K562 (cell line): ENCODE measurements around the gene PTPRF. TPM values are rescaled to one million over a fixed set of nuclear protein-coding genes. Genes with fewer than 3 reads are reported as not detected.

Experiments
- CREB1 ChIP-seq, 2 experiments: sonication (generic) in 1 of 2; formaldehyde crosslinking in 1 of 2; IDR thresholded peaks; 2 replicates each; pipeline versions ENCODE4 v1.6.1 to v1.8.0; 2012 to 2022; ENCODE audit warnings: inconsistent platforms in 1 of 2, mild to moderate bottlenecking in 1 of 2, missing genetic modification reagents in 1 of 2, moderate library complexity in 1 of 2
- DLX4 ChIP-seq: fragments of 250-450 bp; sonication (Bioruptor Pico); IDR thresholded peaks from 2 replicates; pipeline ENCODE4 v1.6.1; 2021; ENCODE audit warnings: mild to moderate bottlenecking
- ETV6 ChIP-seq, 3 experiments: fragments of 150-350 bp in 1 of 3; sonication (generic) in 1 of 3; formaldehyde crosslinking in 1 of 3; IDR thresholded peaks; 2 replicates each; pipeline versions ENCODE4 v1.6.1 to v1.8.0; 2014 to 2022; ENCODE audit warnings: borderline replicate concordance in 2 of 3, low read depth in 2 of 3, antibody characterized with exemption in 1 of 3, low read length in 1 of 3, mild to moderate bottlenecking in 1 of 3, missing genetic modification reagents in 1 of 3
- GTF2F1 ChIP-seq: IDR thresholded peaks from 2 replicates; pipeline ENCODE4 v1.6.1; 2011; ENCODE audit warnings: low read depth, low read length, improper control_type of control experiment
- HBP1 ChIP-seq: fragments of 450-650 bp; formaldehyde crosslinking; IDR thresholded peaks from 2 replicates; pipeline ENCODE4 v1.4.0; 2022; ENCODE audit warnings: missing genetic modification characterization
- U2AF1 ChIP-seq: fragments of 200-400 bp; formaldehyde crosslinking; optimal IDR thresholded peaks from 2 replicates; pipeline ENCODE3; 2017; ENCODE audit warnings: mild to moderate bottlenecking, low read depth, low read length, moderate library complexity
- ZBTB1 ChIP-seq: sonication (generic); formaldehyde crosslinking; IDR thresholded peaks from 2 replicates; pipeline ENCODE4 v1.8.1; 2023; ENCODE audit warnings: missing genetic modification reagents, low read depth, mild to moderate bottlenecking, borderline replicate concordance
- ZBTB43 ChIP-seq: sonication (generic); formaldehyde crosslinking; IDR thresholded peaks from 2 replicates; pipeline ENCODE4 v1.8.0; 2023; ENCODE audit warnings: mild to moderate bottlenecking, missing genetic modification reagents
- polyA plus RNA-seq, 8 experiments: library from polyadenylated mRNA; depleted of rRNA in 4 of 8; stranded (reverse) in 5 of 8; unstranded in 3 of 8; fragments of >200 nt; fragmentation: Nextera tagmentation in 2 of 8; fragmentation: Illumina TruSeq in 1 of 8; extraction: Ambion mirVana in 2 of 8; extraction: Trizol in 1 of 8; gene quantifications; 2 replicates each; pipeline versions ENCODE4 v1.2.1 to v1.2.3, GENCODE V29; 2011 to 2014; ENCODE audit warnings: inconsistent platforms in 1 of 8, missing spikeins in 1 of 8
- total RNA-seq, 7 experiments: library from RNA; depleted of rRNA in 6 of 7; stranded (reverse); fragments of >200 nt in 6 of 7; fragmentation: Illumina TruSeq in 2 of 7; extraction: Trizol in 2 of 7; gene quantifications; 2 replicates each; pipeline versions ENCODE4 v1.2.1 to v1.2.3, GENCODE V29; 2011 to 2021; ENCODE audit warnings: low replicate concordance in 1 of 7
- TF ChIP-seq, protein P1 (sequence below): sonication (generic); formaldehyde crosslinking; IDR thresholded peaks from 2 replicates; pipeline ENCODE4 v1.8.0; 2022; ENCODE audit warnings: mild to moderate bottlenecking, missing genetic modification reagents
- TF ChIP-seq, protein P2 (sequence below): fragments of 250-450 bp; sonication (Bioruptor Pico); IDR thresholded peaks from 2 replicates; pipeline ENCODE4 v1.5.0; 2021; ENCODE audit warnings: mild to moderate bottlenecking, moderate library complexity
- TF ChIP-seq, protein P3 (sequence below): IDR thresholded peaks from 2 replicates; pipeline ENCODE4 v1.6.1; 2016; ENCODE audit warnings: missing genetic modification characterization, missing compliant biosample characterization
- TF ChIP-seq, protein P4 (sequence below): fragments of 250-450 bp; sonication (Bioruptor Pico); IDR thresholded peaks from 2 replicates; pipeline ENCODE4 v1.8.0; 2022; ENCODE audit warnings: inconsistent platforms, mild to moderate bottlenecking, moderate library complexity, borderline replicate concordance

The PTPRF gene
- total and polyA plus RNA-seq, 9 of the 15 experiments (the other 6 are each of a cell fraction or from before 2014, with no cell fraction given), result 0.13 to 4.3 (median 1.1) TPM

GRCh38 chr1:43650310-43651085 is 119.8 kb downstream of the PTPRF start (continued):
- TF ChIP-seq ZBTB43 (CRISPR knock-in tag) (no peak), DLX4 (CRISPR knock-in tag) (no peak), CREB1 (IDR thresholded peaks at IDR 0.05) (no peak), CREB1 (CRISPR knock-in tag; IDR thresholded peaks at IDR 0.05) (no peak), HBP1 (CRISPR knock-in tag) (peak; percentile 94), ZBTB1 (CRISPR knock-in tag) (peak; percentile 78; the same call in 1 of the 2 replicates), U2AF1 (no peak), GTF2F1 (no peak), ETV6 (IDR thresholded peaks at IDR 0.05; ENCODE audit: borderline replicate concordance in 1 of 2, low read depth in 2 of 2, low read length in 1 of 2) (no peak), ETV6 (CRISPR knock-in tag; IDR thresholded peaks at IDR 0.05; ENCODE audit: borderline replicate concordance) (no peak)
- TF ChIP-seq, protein P1, sequence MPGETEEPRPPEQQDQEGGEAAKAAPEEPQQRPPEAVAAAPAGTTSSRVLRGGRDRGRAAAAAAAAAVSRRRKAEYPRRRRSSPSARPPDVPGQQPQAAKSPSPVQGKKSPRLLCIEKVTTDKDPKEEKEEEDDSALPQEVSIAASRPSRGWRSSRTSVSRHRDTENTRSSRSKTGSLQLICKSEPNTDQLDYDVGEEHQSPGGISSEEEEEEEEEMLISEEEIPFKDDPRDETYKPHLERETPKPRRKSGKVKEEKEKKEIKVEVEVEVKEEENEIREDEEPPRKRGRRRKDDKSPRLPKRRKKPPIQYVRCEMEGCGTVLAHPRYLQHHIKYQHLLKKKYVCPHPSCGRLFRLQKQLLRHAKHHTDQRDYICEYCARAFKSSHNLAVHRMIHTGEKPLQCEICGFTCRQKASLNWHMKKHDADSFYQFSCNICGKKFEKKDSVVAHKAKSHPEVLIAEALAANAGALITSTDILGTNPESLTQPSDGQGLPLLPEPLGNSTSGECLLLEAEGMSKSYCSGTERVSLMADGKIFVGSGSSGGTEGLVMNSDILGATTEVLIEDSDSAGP (CRISPR knock-in tag), result peak; percentile 49; the same call in 1 of the 2 replicates
- TF ChIP-seq, protein P2, sequence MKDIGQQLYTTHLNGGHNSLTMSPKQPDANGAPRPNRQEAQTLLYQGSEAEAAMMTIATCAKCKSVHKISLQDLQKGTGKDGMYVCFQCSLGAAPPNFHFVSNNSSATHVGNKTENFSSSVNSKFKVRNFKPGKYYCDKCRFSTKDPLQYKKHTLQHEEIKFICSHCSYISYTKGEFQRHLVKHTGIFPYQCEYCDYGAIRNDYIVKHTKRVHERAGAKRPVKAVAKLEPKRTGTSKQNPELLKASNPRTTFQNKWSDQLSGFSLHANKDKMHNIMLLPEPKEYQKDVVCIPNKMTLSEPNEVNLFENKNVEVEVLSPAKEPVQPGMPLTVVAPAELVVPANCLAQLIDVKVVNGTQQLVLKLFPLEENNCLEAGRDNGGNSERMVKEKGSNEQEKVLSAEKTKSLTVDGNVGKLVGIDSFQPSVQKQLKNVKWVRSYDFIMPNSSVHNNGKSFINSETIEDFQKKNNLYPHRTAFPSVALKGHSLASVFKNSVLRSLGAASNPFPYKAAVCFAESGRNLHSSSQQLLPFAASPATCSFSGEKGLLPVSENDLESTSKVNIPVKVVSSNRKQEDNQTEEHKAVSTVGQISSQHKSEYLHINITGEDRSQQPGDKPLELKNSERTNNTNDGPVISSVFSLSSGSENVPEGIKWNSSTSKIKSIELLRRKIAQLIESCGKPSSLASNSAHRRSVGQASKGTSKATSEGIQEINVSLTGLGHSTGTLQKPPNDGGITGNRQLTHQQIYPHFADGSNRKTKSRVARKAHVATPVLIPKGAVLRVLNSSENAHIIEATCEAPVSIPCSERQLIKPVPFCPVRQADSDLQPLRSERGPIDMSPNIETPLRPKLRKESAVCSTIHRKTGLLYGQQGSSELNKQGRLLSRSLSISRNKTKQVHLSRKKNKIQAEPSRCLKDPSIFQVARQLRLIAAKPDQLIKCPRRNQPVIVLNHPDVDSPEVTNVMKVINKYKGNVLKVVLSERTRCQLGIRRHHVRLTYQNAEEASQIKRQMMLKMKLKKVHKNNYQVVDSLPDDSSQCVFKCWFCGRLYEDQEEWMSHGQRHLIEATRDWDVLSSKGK (CRISPR knock-in tag), result no peak
- TF ChIP-seq, protein P3, sequence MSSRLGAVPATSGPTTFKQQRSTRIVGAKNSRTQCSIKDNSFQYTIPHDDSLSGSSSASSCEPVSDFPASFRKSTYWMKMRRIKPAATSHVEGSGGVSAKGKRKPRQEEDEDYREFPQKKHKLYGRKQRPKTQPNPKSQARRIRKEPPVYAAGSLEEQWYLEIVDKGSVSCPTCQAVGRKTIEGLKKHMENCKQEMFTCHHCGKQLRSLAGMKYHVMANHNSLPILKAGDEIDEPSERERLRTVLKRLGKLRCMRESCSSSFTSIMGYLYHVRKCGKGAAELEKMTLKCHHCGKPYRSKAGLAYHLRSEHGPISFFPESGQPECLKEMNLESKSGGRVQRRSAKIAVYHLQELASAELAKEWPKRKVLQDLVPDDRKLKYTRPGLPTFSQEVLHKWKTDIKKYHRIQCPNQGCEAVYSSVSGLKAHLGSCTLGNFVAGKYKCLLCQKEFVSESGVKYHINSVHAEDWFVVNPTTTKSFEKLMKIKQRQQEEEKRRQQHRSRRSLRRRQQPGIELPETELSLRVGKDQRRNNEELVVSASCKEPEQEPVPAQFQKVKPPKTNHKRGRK (tag), result no peak
- TF ChIP-seq, protein P4, sequence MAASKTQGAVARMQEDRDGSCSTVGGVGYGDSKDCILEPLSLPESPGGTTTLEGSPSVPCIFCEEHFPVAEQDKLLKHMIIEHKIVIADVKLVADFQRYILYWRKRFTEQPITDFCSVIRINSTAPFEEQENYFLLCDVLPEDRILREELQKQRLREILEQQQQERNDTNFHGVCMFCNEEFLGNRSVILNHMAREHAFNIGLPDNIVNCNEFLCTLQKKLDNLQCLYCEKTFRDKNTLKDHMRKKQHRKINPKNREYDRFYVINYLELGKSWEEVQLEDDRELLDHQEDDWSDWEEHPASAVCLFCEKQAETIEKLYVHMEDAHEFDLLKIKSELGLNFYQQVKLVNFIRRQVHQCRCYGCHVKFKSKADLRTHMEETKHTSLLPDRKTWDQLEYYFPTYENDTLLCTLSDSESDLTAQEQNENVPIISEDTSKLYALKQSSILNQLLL (CRISPR knock-in tag), result no peak
